Activated naive CD4-positive, alpha-beta T cell treated with anti-CD3 and anti-CD28 coated beads, Interleukin-2, amount 10 ng/mL, durations not matched to agents 7 days and 5 days (primary cell): Measurements from ENCODE around the gene TNFRSF13B.
"Not testable (repeated sequence)": the region's sequence is repeated elsewhere in the genome, so short reads cannot be mapped to it uniquely, and the experiment has no call there.

Experiments
- CTCF ChIA-PET: fragments of 350-600 bp; sonication (Branson Sonifier 250); formaldehyde crosslinking; loops from one replicate; lab custom pipeline; 2021; ENCODE audit warnings: antibody characterized with exemption; lab: Charles Lee
- DNase-seq: peaks from one replicate; pipeline ENCODE4 v3.0.0-alpha.2; 2020
- H3K27ac Mint-ChIP-seq: one replicate; pipeline ENCODE4 v1.8.0; 2021; ENCODE audit warnings: mild to moderate bottlenecking, moderate library complexity, mixed read lengths
- H3K27me3 Mint-ChIP-seq: one replicate; pipeline ENCODE4 v1.8.0; 2021; ENCODE audit warnings: mild to moderate bottlenecking, mixed read lengths
- H3K36me3 Mint-ChIP-seq: one replicate; pipeline ENCODE4 v1.8.0; 2021; ENCODE audit warnings: mixed read lengths
- H3K4me1 Mint-ChIP-seq: one replicate; pipeline ENCODE4 v1.8.0; 2021; ENCODE audit warnings: mixed read lengths
- H3K4me3 Mint-ChIP-seq: one replicate; pipeline ENCODE4 v1.8.0; 2021; ENCODE audit warnings: mild to moderate bottlenecking, moderate library complexity, mixed read lengths
- H3K9me3 Mint-ChIP-seq: one replicate; pipeline ENCODE4 v1.8.0; 2021; ENCODE audit warnings: mixed read lengths

The TNFRSF13B gene

DNA sequence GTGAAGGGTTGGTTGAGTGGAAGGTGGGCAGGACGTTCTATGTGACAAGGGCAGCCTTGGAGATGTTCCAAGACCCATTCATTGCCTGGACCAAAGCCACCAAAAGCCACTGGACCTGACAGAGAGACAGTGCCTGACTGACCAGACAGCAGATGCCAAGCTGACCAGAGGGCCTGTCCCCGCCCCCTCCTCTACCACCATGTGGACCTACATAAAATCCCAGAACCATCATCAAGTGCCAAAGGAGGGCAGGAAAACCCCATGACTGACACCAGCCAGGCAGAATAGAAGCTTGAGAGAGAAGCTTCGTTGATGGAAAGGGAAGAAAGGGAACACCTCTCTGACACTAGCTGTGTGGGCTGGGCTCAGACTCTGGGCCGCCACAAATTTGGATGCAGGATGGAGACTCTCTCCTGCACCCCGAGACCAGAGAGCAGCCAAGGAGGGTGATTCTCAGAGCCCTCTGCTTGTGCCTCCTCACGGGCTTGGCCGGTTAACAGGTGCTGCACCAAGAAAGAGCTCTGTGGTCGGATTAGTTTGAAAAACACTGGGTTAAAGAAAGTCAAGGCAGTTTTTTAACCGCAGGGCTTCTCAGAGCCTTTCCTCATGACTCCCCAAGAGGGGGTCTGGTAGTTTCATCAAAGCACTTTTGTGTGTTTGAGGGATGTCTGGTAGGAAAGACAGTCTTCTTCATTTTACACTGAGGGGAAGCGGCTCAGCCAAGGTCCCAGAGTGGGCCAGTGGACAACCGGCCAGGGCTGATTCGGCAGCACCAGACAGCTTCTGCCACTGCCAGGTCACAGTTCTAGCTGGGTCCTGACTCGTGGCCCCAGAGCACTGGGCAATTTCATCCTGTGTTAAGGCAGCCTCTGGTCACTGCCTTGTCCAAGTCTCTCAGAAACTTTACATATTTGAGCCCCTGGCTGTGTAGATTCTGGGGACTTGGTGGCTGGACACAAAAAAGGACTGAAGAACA lies 1.7 kb downstream of the TNFRSF13B start:
- Mint-ChIP-seq H3K36me3 (no peaks in the 10 kb centered on the region), H3K4me3 (no peak overlapping the region), H3K27ac (no peak overlapping the region), H3K9me3 (no peaks in the 10 kb centered on the region), H3K27me3 (peaks cover 23% of the 10 kb centered on the region), H3K4me1 (no peaks in the 10 kb centered on the region)
- CTCF ChIA-PET, result interaction anchor here (1.3 kb wide), 1 partner anchor 21 kb away, joined by 3 read pairs; no protein-coding TSS in a partner anchor
- DNase-seq, result no peak

DNA sequence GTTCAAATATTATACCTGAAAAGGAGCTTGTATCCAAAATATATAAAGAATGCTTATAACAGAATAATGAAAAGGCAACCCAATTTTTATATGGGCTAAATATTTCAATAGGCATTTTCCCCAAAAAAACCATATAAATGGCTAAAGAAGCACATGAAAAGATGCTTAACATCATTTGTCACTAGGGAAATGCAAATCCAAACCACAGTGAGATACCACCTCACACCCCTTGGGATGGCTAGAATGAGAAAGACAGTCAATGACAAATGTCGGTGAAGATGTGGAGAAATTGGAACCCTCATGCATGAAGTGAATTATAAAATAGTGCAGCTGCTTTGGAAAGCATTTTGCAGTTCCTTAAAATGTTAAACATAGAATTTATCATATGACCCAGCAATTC lies 3.1 kb downstream of the TNFRSF13B start:
- no peak overlapping the region for H3K27ac Mint-ChIP-seq
- no peaks in the 10 kb centered on the region for H3K36me3 Mint-ChIP-seq
- H3K4me1 Mint-ChIP-seq, result no peaks in the 10 kb centered on the region
- no peak for DNase-seq
- H3K27me3 Mint-ChIP-seq, result peaks cover 30% of the 10 kb centered on the region
- H3K4me3 Mint-ChIP-seq, result no peak overlapping the region
- no peaks in the 10 kb centered on the region for H3K9me3 Mint-ChIP-seq
- CTCF ChIA-PET, result interaction anchor here (1.3 kb wide), 1 partner anchor 23 kb away, joined by 3 read pairs; no protein-coding TSS in a partner anchor

DNA sequence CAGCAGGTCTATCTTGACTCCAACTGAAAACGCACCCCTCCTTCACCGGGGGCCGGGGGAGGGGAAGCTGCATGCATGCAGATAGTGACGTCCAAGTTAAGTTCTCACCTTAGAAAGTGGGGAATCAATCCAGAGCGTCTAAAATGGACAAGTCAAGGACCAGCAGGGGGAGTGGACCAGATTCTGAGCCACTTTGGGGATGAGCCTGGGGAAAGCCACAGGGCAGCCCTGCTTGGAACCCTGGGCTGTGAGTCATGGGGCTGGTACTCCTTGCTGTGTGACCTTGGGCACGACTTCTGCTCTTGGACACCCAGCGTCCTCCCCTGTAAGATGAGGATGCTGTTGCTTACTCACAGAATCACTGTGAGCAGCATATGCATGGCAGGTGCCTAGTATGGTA lies 9.1 kb downstream of the TNFRSF13B start:
- CTCF ChIA-PET, result interaction anchor here (1.0 kb wide), 1 partner anchor 48 kb away, joined by 4 read pairs; no protein-coding TSS in a partner anchor

DNA sequence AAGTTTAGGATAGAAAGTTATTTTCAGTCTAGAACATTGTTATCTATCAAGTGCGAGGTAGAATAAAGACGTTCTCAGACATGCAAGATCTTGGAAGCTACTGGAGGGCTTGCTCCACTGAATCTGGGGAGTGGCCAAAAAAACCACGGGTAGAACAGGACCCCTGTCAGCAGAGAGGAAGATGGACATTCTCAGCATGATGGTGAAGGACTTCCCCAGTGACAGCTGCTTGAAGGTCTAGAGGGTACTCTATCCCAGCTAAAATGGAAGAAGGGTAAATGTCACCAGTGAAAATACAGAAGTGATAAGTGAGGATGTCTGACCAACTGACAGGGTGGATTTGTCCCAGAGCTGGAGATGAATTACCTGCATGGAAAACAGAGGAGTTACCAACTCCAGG lies 10.1 kb downstream of the TNFRSF13B start:
- Mint-ChIP-seq H3K4me1 (no peaks in the 10 kb centered on the region), H3K9me3 (peaks cover 4% of the 10 kb centered on the region)

More for the DNA sequence above, 9.1 kb downstream of the TNFRSF13B start:
- Mint-ChIP-seq H3K4me3 (no peak overlapping the region), H3K27ac (no peak overlapping the region), H3K36me3 (no peaks in the 10 kb centered on the region), H3K27me3 (peaks cover 47% of the 10 kb centered on the region), H3K4me1 (no peaks in the 10 kb centered on the region), H3K9me3 (peaks cover 4% of the 10 kb centered on the region)
- DNase-seq, result no peak

DNA sequence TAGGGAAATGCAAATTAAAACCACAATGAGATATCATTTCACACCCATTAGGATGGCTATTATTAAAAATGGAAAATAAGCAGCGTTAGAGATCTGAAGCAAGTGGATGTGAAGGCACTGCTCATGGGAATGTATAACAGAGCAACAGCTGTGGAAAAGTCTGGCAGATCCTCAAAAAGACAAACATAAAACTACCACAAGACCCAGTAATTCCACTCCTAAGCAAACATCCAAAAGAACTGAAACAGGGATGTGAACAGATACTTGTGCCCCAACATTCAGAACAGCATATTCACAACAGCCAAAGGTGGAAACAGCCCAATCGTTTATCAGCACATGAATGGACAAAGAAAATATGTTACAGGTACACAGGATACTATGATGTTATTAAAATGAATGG lies 10.9 kb downstream of the TNFRSF13B start:
- DNase-seq, CTCF ChIA-PET, H3K36me3 Mint-ChIP-seq, H3K27ac Mint-ChIP-seq, H3K4me1 Mint-ChIP-seq, H3K9me3 Mint-ChIP-seq, H3K4me3 Mint-ChIP-seq: not testable (repeated sequence)
- H3K27me3 Mint-ChIP-seq, result peaks cover 55% of the 10 kb centered on the region

More for the DNA sequence above, 10.1 kb downstream of the TNFRSF13B start:
- no peak for DNase-seq
- CTCF ChIA-PET, result no interaction called here
- H3K27me3 Mint-ChIP-seq, result peaks cover 54% of the 10 kb centered on the region
- H3K4me3 Mint-ChIP-seq, result no peak overlapping the region
- H3K36me3 Mint-ChIP-seq, result no peaks in the 10 kb centered on the region
- H3K27ac Mint-ChIP-seq, result no peak overlapping the region

DNA sequence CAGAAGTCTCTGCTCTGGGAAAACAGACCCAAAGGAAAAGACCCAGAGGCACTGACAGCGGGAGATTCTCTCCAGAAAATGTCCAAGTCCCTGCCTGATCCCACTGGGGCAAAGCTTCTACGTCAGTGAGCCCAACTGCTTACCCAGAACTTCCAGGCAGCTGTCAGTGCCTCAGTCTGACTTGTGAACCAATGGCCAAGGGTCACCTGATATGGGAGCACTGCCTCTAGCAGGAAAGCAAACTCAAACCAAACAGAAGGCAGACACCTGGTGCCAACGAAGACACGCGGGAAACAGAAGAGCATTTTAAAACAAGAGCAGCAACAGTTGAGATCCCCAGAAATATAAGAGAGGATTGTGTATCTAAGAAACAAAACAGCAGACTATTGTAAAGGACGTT lies 16.9 kb downstream of the TNFRSF13B start:
- DNase-seq, CTCF ChIA-PET, H3K4me3 Mint-ChIP-seq, H3K9me3 Mint-ChIP-seq, H3K27ac Mint-ChIP-seq, H3K36me3 Mint-ChIP-seq, H3K4me1 Mint-ChIP-seq: not testable (repeated sequence)
- H3K27me3 Mint-ChIP-seq, result peaks cover 29% of the 10 kb centered on the region

DNA sequence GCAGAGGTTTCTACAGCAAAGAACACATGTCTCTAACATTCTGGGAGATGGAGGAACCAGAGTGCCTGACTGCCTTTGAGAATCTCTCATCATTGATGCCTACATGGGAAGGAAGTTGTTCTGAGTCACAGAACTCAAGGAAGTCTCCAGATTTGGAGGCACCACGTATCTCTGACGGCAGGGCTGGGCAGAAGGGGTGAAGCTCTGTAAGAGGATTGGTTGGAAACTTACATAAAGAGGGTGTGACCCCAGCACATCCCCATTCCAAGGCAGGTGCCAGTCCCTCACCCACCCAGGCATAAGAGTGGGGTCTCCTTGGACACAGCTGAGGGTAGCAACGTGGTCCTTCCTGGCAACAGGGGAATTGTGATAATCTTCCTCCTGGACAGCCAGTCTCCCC lies 17.4 kb downstream of the TNFRSF13B start:
- Mint-ChIP-seq H3K27me3 (peaks cover 28% of the 10 kb centered on the region), H3K4me3 (no peak overlapping the region), H3K4me1 (no peaks in the 10 kb centered on the region), H3K9me3 (peaks cover 2% of the 10 kb centered on the region), H3K27ac (no peak overlapping the region), H3K36me3 (no peaks in the 10 kb centered on the region)
- CTCF ChIA-PET, result no interaction called here
- DNase-seq, result no peak

DNA sequence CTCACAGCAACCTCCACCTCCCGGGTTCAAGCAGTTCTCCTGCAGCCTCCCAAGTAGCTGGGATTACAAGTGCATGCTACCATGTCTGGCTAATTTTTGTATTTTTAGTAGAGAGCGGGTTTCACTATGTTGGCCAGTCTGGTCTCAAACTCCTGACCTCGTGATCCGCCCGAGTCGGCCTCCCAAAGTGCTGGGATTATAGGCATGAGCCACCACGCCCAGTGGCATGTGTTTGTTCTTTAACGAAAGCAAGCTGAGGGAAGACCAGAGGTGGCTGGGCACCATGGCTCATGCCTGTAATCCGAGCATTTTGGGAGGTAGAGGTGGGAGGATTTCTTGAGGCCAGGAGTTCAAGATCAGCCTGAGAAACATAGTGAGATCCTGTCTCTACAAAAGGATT lies 18.1 kb downstream of the TNFRSF13B start:
- Mint-ChIP-seq H3K4me3 (no peak overlapping the region), H3K9me3 (peaks cover 8% of the 10 kb centered on the region), H3K36me3 (peaks cover 2% of the 10 kb centered on the region), H3K4me1 (no peaks in the 10 kb centered on the region), H3K27ac (no peak overlapping the region), H3K27me3 (peaks cover 28% of the 10 kb centered on the region)
- CTCF ChIA-PET, result no interaction called here
- no peak for DNase-seq

DNA sequence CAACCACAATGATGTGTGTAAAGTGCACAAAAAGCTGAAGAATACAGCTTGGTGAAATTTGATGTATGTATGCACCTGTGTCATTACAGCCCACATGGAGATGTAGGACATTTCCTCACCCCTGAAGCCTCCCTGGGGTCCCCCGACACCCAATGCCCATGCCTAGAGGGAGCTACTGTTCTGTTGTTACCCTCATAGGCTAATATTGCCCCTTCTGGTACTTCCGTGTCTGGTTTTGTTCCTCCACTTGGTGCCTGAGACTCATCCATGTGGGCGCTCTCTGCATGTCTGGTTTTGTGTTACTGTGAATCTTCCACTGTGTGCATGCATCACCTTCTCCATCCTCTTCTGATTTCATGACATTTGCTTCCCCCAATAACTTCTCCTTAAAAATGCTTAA lies 18.6 kb downstream of the TNFRSF13B start:
- Mint-ChIP-seq H3K9me3 (peaks cover 13% of the 10 kb centered on the region), H3K36me3 (peaks cover 2% of the 10 kb centered on the region), H3K4me3 (no peak overlapping the region), H3K27me3 (peaks cover 33% of the 10 kb centered on the region), H3K4me1 (no peaks in the 10 kb centered on the region), H3K27ac (no peak overlapping the region)
- no peak for DNase-seq
- CTCF ChIA-PET, result no interaction called here

DNA sequence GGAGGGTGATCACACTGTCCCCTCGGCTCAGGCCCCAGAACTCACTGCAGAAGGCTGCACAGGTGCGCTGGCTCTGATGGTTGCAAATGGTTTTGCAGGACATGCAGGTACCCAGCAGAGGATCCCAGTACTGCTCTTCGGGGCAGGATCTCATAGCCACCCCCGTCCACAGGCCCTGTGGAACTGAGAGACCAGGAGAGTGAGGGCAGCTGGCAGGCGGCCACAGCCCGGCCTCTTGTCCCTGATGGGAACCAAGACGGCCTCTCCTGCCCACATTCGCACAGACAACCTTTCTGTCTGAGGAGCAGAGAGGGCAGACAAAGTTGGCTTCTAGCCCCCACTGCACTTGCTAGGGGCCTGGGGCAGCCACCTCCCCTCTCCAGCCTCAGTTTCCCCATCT lies 19.5 kb downstream of the TNFRSF13B start:
- H3K4me1 Mint-ChIP-seq, result no peaks in the 10 kb centered on the region
- H3K36me3 Mint-ChIP-seq, result peaks cover 2% of the 10 kb centered on the region
- DNase-seq, result no peak
- CTCF ChIA-PET, result no interaction called here
- H3K9me3 Mint-ChIP-seq, result peaks cover 13% of the 10 kb centered on the region
- H3K27me3 Mint-ChIP-seq, result peaks cover 34% of the 10 kb centered on the region
- H3K27ac Mint-ChIP-seq, result no peak overlapping the region
- H3K4me3 Mint-ChIP-seq, result no peak overlapping the region

DNA sequence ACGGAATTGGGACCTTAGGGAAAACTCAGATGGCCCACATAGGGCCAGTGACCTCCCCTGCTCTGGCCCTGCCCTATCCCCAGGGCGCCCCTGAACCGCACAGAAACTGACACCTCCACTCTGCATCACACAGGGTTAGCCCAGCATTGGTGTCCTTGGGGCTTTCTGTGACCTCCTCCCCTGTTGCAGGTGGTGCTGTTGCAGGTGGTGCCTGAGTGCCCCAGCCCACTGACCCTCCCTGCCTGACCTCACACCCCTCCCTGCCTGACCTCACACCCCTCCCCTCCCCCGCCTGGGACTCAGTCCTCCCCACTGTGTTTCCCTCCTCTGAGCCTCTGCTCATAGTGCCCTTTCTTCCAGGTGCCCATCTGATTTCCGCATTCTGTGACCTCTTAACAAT lies 21.4 kb downstream of the TNFRSF13B start:
- Mint-ChIP-seq H3K4me1 (no peaks in the 10 kb centered on the region), H3K4me3 (no peak overlapping the region), H3K27me3 (peaks cover 32% of the 10 kb centered on the region), H3K36me3 (peaks cover 2% of the 10 kb centered on the region), H3K9me3 (peaks cover 13% of the 10 kb centered on the region), H3K27ac (no peak overlapping the region)
- CTCF ChIA-PET, result no interaction called here
- no peak for DNase-seq

DNA sequence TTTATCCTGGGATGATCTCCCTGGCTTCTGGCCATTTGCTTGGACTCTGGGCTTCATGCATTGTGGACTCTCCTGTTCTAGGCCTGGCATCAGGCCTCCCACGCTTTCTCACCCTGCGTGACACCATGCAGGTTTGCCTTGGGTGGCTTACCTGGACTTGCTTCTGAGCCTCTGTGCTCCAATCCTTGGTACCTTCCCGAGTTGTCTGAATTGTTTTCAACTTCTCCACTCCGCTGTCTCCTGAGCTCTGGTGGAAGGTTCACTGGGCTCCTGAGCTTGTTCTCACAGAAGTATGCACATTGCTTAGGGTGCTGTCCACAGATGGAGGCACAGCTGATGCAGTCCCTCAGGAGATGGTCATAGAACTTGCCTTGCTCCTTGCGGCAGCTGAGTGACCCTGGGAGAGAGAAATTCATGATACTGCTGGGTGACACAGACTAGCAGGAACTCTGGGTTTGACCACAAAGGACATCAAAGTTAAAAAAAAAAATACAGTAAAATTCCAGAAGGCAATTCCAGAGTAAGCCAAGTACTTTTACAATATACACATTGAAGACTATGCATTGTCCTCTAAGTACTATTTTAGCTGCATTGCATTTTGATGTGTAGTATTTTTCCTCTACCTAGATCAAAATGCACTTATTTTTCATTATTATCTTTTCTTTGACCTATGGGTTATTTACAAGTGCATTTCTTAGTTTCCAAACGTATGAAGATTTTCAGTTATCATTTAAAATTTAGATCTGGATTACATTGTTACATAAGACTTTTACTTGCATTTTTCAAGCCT lies 23.1 kb downstream of the TNFRSF13B start:
- Mint-ChIP-seq H3K36me3 (peaks cover 2% of the 10 kb centered on the region), H3K9me3 (peaks cover 13% of the 10 kb centered on the region), H3K27ac (no peak overlapping the region), H3K27me3 (peaks cover 27% of the 10 kb centered on the region), H3K4me1 (no peaks in the 10 kb centered on the region), H3K4me3 (no peak overlapping the region)
- CTCF ChIA-PET, result no interaction called here
- DNase-seq, result no peak

DNA sequence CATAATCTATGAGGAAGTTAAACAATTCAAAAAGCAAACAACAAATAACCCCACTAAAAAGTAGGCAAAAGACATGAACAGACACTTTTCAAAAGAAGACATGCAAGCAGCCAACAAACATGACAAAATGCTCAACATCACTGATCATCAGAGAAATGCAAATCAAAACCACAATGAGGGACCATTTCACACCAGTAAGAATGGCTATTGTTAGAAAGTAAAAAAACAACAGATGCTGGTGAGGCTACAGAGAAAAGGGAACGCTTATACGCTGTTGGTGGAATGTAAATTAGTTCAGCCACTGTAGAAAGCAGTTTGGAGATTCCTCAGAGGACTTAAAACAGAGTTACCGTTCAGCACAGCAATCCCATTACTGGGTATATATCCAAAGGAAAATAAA lies 24.4 kb downstream of the TNFRSF13B start:
- peaks cover 2% of the 10 kb centered on the region for H3K36me3 Mint-ChIP-seq
- no peak for DNase-seq
- H3K27me3 Mint-ChIP-seq, result peaks cover 26% of the 10 kb centered on the region
- no peak overlapping the region for H3K4me3 Mint-ChIP-seq
- H3K27ac Mint-ChIP-seq, result no peak overlapping the region
- peaks cover 13% of the 10 kb centered on the region for H3K9me3 Mint-ChIP-seq
- CTCF ChIA-PET, result no interaction called here
- no peaks in the 10 kb centered on the region for H3K4me1 Mint-ChIP-seq

DNA sequence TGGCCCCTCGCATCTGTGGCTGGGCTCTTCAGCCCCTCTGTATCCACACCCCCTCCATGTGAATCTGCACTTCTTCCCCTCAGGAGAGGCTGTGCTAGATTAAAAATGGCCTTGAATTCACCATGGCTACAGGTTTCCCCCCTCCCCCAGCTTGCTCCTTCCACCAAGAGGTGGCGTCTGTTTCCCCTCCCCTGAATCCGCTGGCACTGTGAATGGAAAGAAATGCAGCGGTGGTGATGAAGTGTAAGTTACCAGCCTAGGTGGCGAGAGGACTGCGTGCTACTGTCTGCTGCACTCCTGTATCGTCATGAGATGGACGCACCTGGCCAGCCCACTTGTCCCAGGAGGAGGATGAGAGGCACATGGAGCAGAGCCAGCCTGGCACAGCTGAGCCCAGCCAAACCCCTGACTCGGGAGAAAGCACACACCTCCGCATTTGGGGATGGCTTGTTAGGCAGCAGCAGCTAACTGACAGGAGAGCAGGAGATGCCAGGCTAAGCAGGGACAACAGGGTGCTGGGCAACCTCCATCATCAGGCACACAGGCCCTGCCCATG lies 26.2 kb downstream of the TNFRSF13B start:
- Mint-ChIP-seq H3K27me3 (peaks cover 25% of the 10 kb centered on the region), H3K4me3 (no peak overlapping the region), H3K4me1 (no peaks in the 10 kb centered on the region), H3K36me3 (peaks cover 2% of the 10 kb centered on the region), H3K27ac (no peak overlapping the region), H3K9me3 (peaks cover 13% of the 10 kb centered on the region)
- CTCF ChIA-PET, result interaction anchor here (0.9 kb wide), 1 partner anchor 46 kb away, joined by 3 read pairs; no protein-coding TSS in a partner anchor
- no peak for DNase-seq
